Tibial nerve (tissue), 4 donors: ENCODE measurements around the gene IGF2R.

ENCODE experiments used
- EP300 ChIP-seq, 2 donors: sonication (generic); formaldehyde crosslinking; IDR thresholded peaks; one replicate each; pipeline ENCODE4 v1.6.1; 2017; ENCODE audit warnings: antibody characterized with exemption in 2 of 2, mild to moderate bottlenecking in 1 of 2
- TF ChIP-seq, protein P1 (sequence below), 5 experiments: fragments of 200-600 bp in 3 of 5; fragments of 450-650 bp in 2 of 5; sonication (generic) in 3 of 5; IDR thresholded peaks; one replicate each; pipeline ENCODE4 v1.5.1; 2016 to 2019; ENCODE audit warnings: antibody characterized with exemption in 5 of 5, mild to moderate bottlenecking in 3 of 5, moderate library complexity in 2 of 5

- TF ChIP-seq, protein P1, sequence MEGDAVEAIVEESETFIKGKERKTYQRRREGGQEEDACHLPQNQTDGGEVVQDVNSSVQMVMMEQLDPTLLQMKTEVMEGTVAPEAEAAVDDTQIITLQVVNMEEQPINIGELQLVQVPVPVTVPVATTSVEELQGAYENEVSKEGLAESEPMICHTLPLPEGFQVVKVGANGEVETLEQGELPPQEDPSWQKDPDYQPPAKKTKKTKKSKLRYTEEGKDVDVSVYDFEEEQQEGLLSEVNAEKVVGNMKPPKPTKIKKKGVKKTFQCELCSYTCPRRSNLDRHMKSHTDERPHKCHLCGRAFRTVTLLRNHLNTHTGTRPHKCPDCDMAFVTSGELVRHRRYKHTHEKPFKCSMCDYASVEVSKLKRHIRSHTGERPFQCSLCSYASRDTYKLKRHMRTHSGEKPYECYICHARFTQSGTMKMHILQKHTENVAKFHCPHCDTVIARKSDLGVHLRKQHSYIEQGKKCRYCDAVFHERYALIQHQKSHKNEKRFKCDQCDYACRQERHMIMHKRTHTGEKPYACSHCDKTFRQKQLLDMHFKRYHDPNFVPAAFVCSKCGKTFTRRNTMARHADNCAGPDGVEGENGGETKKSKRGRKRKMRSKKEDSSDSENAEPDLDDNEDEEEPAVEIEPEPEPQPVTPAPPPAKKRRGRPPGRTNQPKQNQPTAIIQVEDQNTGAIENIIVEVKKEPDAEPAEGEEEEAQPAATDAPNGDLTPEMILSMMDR (IDR thresholded peaks at IDR 0.05), result no peak
- no peak for TF ChIP-seq EP300 (IDR thresholded peaks at IDR 0.05)
These were observed 7.9 kb downstream of the IGF2R start for GRCh38 chr6:159976686-159977254.
